Measurements from ENCODE around the gene MSLN. TPM values are rescaled to one million over a fixed set of nuclear protein-coding genes. Genes with fewer than 3 reads are reported as not detected.
"Not testable (repeated sequence)": the region's sequence is repeated elsewhere in the genome, so short reads cannot be mapped to it uniquely, and the experiment has no call there.

The MSLN gene
- polyA plus RNA-seq (ENCODE audit: insufficient read length): 17.1 TPM
- long read RNA-seq, donor 1, transcript MSLN-207 (17 exons, 2,418 nt): major isoform, 5 of 19 reads
- long read RNA-seq, donor 1, partial matches to known transcripts: 10 of 19 reads
- long read RNA-seq, donor 1, other reads (novel, unspliced or antisense): 0 of 19 reads
- long read RNA-seq, donor 2, partial matches to known transcripts: 0 of 2 reads
- long read RNA-seq, donor 2, other reads (novel, unspliced or antisense): 0 of 2 reads
- long read RNA-seq, donor 3, partial matches to known transcripts: 12 of 15 reads
- long read RNA-seq, donor 3, other reads (novel, unspliced or antisense): 0 of 15 reads
- long read RNA-seq, donor 4: 0 reads
- long read RNA-seq, donor 5, partial matches to known transcripts: 0 of 3 reads
- long read RNA-seq, donor 5, other reads (novel, unspliced or antisense): 0 of 3 reads
- long read RNA-seq, donor 6, partial matches to known transcripts: 0 of 4 reads
- long read RNA-seq, donor 6, other reads (novel, unspliced or antisense): 0 of 4 reads
- long read RNA-seq, donor 7, transcript MSLN-207 (17 exons, 2,418 nt): major isoform, 6 of 12 reads
- long read RNA-seq, donor 7, partial matches to known transcripts: 5 of 12 reads
- long read RNA-seq, donor 7, other reads (novel, unspliced or antisense): 0 of 12 reads
- long read RNA-seq, donor 8, partial matches to known transcripts: 0 of 1 reads
- long read RNA-seq, donor 8, other reads (novel, unspliced or antisense): 0 of 1 reads

- DNase-seq: no peak
Measured at GRCh38 chr16:760545-761343, at the start of gene MSLN. Gene MSLN, plus strand, starts transcription at chr16:760734. Its CDS starts 1,947 bp downstream, at chr16:762681.

GRCh38 chr16:711084-711483 lies 49.5 kb upstream of the MSLN start:
- no peak for DNase-seq

- no peak for DNase-seq
Measured at GRCh38 chr16:711548-712320, 48.8 kb upstream of the MSLN start.

DNA sequence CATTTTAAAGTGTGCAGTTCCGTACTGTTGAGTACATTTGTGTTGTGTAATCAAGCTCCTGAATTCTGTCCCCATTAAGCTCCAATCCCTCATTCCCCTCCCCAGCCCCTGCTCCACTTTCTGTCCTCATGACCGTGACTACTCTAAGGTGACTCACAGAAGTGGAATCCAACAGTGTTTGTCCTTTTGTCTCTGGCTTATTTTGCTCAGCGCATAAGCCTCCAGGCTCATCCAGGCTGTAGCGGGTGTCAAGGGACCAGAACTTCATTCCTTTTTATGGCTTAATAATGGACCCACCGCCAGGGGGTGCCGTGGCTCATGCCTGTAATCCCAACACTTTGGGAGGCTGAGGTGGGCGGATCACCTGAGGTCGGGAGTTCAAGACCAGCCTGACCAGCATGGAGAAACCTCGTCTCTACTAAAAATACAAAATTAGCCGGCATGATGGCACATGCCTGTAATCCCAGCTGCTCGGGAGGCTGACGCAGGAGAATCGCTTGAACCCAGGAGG lies 47.7 kb upstream of the MSLN start:
- DNase-seq: not testable (repeated sequence)

- DNase-seq: no peak
Measured at GRCh38 chr16:714079-714478, 46.5 kb upstream of the MSLN start.

- DNase-seq: no peak
Measured at GRCh38 chr16:714558-715476, 45.7 kb upstream of the MSLN start, which contains the start of gene METRN. Gene METRN, plus strand, starts transcription at chr16:715118. Its CDS starts 172 bp downstream, at chr16:715290.

DNA sequence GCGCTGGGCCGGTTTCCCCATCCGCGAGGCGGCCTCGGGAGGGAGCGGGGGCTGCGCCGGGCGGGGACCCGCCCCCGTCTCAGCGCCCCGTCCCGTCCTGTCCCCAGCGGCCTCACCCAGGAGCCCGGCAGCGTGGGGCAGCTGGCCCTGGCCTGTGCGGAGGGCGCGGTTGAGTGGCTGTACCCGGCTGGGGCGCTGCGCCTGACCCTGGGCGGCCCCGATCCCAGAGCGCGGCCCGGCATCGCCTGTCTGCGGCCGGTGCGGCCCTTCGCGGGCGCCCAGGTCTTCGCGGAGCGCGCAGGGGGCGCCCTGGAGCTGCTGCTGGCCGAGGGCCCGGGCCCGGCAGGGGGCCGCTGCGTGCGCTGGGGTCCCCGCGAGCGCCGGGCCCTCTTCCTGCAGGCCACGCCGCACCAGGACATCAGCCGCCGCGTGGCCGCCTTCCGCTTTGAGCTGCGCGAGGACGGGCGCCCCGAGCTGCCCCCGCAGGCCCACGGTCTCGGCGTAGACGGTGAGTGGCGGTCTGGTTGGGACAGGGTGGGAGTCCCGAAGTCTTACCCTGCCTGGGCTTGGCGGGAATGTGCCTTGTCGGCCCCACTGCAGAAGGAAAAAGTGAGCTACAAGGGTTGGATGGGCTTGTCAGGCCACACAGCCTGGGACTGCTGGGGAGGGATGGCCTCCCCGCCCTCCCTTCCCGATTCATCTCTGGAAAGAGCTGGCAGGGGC lies 44.9 kb upstream of the MSLN start:
- DNase-seq: no peak

DNA sequence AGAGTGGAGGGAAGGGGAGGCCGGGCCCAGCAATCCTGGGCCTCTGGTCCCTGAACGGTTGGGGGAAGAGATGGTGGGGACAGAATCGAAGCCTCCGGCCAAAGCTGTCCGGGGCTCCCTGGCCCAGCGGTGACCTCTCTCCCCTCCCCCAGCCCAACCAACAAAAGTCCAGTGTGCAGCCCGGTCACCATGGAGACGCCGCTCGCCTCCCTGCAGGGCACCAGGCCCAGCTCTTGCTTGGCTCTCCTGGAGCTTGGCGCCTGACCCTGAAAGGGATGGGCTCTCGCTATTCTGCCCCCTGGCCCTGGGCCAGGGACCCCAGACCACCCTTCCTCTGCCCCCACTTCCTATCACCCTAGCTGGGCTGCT lies 44.4 kb upstream of the MSLN start:
- DNase-seq: no peak

- no peak for DNase-seq
Measured at GRCh38 chr16:716768-717325, 43.7 kb upstream of the MSLN start.

DNA sequence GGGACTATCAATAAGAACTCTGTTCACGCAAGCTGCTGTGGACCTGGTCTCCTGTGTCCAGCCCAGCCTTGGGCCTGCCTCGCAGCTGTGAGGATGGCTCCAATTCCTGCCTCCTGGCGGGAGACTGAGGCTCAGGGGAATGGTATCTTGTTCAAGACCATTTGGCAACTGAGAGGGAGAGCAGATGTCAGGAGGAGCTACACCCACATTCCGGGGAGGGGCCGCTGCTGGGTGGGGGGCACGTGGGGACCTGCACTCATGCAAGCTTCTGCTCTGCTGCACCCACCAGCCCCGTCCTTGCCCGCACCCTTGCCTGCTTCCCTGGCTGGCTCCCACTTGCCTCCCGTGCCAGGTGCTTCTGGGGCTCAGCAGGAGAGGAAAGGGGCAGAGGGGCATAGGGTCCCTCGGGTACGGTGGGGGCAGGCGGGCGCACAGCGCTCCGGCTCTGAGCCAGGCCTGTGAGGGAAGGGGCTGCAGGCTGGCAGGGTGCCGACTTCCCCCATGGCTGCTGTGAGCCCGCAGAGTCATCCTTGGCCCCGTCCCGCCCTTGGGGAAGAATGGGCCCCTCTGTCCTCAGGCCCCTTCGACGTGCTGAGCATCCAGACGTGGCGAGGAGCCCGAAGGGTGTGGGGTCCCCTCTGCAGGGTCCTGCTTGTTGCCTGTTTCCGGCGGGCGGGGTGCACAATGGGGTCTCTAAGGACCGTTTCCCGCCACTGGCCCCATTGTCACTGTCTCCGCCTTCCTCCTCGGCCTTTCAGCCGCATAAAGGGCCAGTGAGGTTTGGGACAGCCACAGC lies 42.9 kb upstream of the MSLN start:
- no peak for DNase-seq

- no peak for DNase-seq
Measured at GRCh38 chr16:718389-718788, 42.1 kb upstream of the MSLN start.

DNA sequence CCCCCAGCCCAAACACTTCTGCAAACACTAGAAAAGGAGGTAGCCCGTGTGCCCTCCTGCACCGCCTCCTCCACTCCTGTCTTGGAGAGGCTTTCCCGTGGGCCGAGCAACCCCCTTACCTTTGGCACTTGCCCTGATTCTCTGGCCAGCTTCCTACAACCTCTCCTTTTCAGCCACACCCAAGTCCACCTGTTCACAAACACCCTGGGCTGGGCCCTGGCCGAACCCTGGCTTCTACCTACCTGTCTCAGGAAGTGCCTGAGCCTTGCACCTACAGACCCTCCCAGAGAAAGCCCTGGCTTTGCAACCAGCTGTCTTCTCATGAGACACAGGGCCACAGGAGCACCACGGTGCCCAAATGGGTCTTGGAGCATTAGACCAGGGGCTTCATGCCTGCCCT lies 41.6 kb upstream of the MSLN start:
- no peak for DNase-seq

- DNase-seq: no peak
Measured at GRCh38 chr16:719815-720446, 40.6 kb upstream of the MSLN start.

DNA sequence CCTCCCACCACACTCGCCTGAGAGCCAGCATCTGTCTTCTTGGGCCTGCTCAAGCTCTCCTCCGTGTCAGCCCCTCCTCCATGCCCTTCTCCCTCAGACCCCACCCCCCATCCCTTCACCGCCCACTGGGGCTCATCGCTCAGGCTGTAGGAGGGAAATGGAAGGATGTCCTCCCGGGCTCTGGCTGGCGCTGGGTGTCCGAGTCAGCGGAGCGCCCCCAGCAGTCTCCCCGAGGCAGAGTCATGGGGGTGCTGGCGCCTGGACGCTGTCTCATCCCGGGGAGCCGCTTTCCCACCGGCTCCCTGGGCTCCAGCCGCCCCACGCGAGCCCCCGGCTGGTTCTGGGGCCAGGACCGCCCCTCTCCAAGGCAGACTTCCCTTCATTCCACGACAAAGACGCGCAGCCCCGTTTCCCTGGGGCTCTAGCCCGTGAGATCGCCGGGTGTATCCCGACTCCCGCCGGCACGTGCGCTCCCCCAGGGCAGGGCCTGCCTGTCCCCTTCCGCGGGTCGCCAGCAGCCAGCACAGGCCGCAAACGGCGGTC lies 40.0 kb upstream of the MSLN start:
- peak; percentile 61 for DNase-seq

DNA sequence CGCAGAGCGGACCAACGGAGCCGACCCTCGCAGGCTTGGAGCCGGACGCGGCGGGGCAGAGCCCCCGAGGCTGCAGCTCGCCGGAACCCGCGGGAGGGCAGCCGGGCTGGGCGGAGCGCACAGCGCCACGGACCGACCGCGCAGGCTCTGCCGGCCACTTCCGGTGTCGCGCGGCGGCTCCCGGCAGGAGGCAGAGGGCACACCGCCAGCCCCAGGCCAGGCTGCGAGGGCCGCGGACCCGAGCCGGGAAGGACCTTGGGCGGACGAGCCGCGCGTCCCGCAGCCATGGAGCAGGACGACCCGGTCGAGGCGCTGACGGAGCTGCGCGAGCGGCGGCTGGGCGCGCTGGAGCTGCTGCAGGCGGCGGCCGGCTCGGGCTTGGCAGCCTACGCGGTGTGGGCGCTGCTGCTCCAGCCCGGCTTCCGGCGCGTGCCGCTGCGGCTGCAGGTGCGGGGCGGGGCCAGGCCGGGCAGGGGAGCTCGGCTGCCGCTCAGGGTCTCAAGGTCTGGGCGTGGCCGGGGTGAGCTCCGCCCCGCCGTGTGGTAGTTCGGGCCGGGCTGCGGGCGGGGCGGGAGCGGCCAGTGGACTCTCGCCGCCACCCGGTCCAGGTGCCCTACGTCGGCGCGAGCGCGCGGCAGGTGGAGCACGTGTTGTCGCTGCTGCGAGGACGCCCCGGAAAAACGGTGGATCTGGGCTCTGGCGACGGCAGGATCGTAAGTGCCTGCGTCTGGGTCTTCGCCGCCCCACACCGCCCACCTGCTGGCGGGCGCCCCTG lies 39.4 kb upstream of the MSLN start, which contains the start of gene ANTKMT:
TSS of gene ANTKMT (plus strand) at position 157 of the 775 bp plus-strand sequence. CDS start at position 286, 129 bp downstream.
- peak; percentile 72 for DNase-seq

GRCh38 chr16:721765-722540 lies 38.6 kb upstream of the MSLN start:
- no peak for DNase-seq

All from left kidney (tissue), 8 donors.